Measurements from ENCODE around the gene ZBTB16. TPM values are rescaled to one million over a fixed set of nuclear protein-coding genes. Genes with fewer than 3 reads are reported as not detected.

ZBTB16 gene
- total and polyA plus RNA-seq, 2 experiments from 2014 or later, result 0.29 to 1.4 TPM

GRCh38 chr11:114159320-114159719, 99.8 kb downstream of the ZBTB16 start:
- no peaks in the 10 kb centered on the region; the same call in 2 of the 3 replicates for H3K36me3 Mint-ChIP-seq (ENCODE audit: low read depth)
- no peak overlapping the region for H3K4me3 Mint-ChIP-seq
- H3K9me2 ChIP-seq (ENCODE audit: insufficient read depth), result no peaks in the 10 kb centered on the region
- no peaks in the 10 kb centered on the region for H3K27me3 Mint-ChIP-seq (ENCODE audit: insufficient read depth, low read depth, poor library complexity)
- H3K27me3 ChIP-seq (ENCODE audit: insufficient read depth), result no peaks in the 10 kb centered on the region
- H3K27ac Mint-ChIP-seq, result no peak overlapping the region
- DNase-seq (ENCODE audit: low spot score) (no peak), ATAC-seq (no peak)
- no peaks in the 10 kb centered on the region for H3K79me2 ChIP-seq (replicated peaks; ENCODE audit: insufficient read depth)
- no peak overlapping the region for H3K4me2 ChIP-seq
- no peak overlapping the region for H3K4me3 ChIP-seq
- H4K20me1 ChIP-seq (replicated peaks; ENCODE audit: insufficient read depth), result no peaks in the 10 kb centered on the region
- no peaks in the 10 kb centered on the region for H3K9me3 Mint-ChIP-seq
- H2AFZ ChIP-seq, result no peak overlapping the region; the same call in 1 of the 2 replicates
- TF ChIP-seq ZNF114 (CRISPR knock-in tag; IDR thresholded peaks at IDR 0.05), result no peak
- TF ChIP-seq NANOG (IDR thresholded peaks at IDR 0.05; ENCODE audit: borderline replicate concordance), result no peak
- no peak for TF ChIP-seq STAT1 (IDR thresholded peaks at IDR 0.05; ENCODE audit: unreplicated experiment)
- TF ChIP-seq EZH2phosphoT487 (IDR thresholded peaks at IDR 0.05; ENCODE audit: unreplicated experiment), result no peak
- no peak for TF ChIP-seq ZNF462 (CRISPR knock-in tag; IDR thresholded peaks at IDR 0.05)
- TF ChIP-seq EZH2 (IDR thresholded peaks at IDR 0.05; ENCODE audit: low read depth, unreplicated experiment), result no peak
- peaks cover 20% of the 10 kb centered on the region for H3K4me1 Mint-ChIP-seq
- peaks cover 13% of the 10 kb centered on the region; the same call in 1 of the 2 replicates for H3K4me1 ChIP-seq (ENCODE audit: insufficient read depth)
- H3K27ac ChIP-seq (ENCODE audit: low read depth), result no peak overlapping the region
- no peaks in the 10 kb centered on the region for H3K36me3 ChIP-seq (ENCODE audit: insufficient read depth)
- no peaks in the 10 kb centered on the region for H3F3A ChIP-seq (replicated peaks; ENCODE audit: low read depth)

Data from GM23338 (cell line).